GM23248 (cell line): Measurements from ENCODE around the gene CEND1. TPM values are rescaled to one million over a fixed set of nuclear protein-coding genes. Genes with fewer than 3 reads are reported as not detected.

Experiments
- DNase-seq: peaks from one replicate; pipeline ENCODE4 v3.0.0-alpha.2; 2015
- H2AFZ ChIP-seq: fragments of 200-600 bp; sonication (generic); 2 replicates; pipeline ENCODE4 v1.6.1; 2016; ENCODE audit warnings: antibody characterized with exemption
- H3F3A ChIP-seq: fragments of 200-600 bp; sonication (generic); 2 replicates; pipeline ENCODE4 v1.6.1; 2016; ENCODE audit warnings: mild to moderate bottlenecking, antibody characterized with exemption, mixed run types; ENCODE audit not compliant: insufficient read depth
- H3K27ac ChIP-seq: fragments of 200-600 bp; sonication (generic); 2 replicates; pipeline ENCODE4 v1.5.1; 2016; ENCODE audit warnings: mild to moderate bottlenecking
- H3K27me3 ChIP-seq: fragments of 200-600 bp; sonication (generic); replicated peaks from 2 replicates; pipeline ENCODE4 v1.6.1; 2016; ENCODE audit warnings: mild to moderate bottlenecking; ENCODE audit not compliant: insufficient read depth
- H3K36me3 ChIP-seq: fragments of 200-600 bp; sonication (generic); 2 replicates; pipeline ENCODE4 v1.6.1; 2016; ENCODE audit warnings: low read depth, mild to moderate bottlenecking
- H3K4me1 ChIP-seq: fragments of 200-600 bp; sonication (generic); 2 replicates; pipeline ENCODE4 v1.6.1; 2016; ENCODE audit warnings: mild to moderate bottlenecking; ENCODE audit not compliant: insufficient read depth
- H3K4me2 ChIP-seq: fragments of 200-600 bp; sonication (generic); one replicate; pipeline ENCODE4 v1.6.1; 2016; ENCODE audit warnings: mild to moderate bottlenecking; ENCODE audit not compliant: unreplicated experiment
- H3K4me3 ChIP-seq: fragments of 200-600 bp; sonication (generic); 2 replicates; pipeline ENCODE4 v1.5.1; 2016; ENCODE audit warnings: mild to moderate bottlenecking
- H3K79me2 ChIP-seq: fragments of 200-600 bp; sonication (generic); 2 replicates; pipeline ENCODE4 v1.6.1; 2016; ENCODE audit warnings: mild to moderate bottlenecking; ENCODE audit not compliant: insufficient read depth
- H3K9ac ChIP-seq: fragments of 200-600 bp; sonication (generic); 2 replicates; pipeline ENCODE4 v1.6.1; 2016; ENCODE audit warnings: mild to moderate bottlenecking
- H3K9me2 ChIP-seq: fragments of 200-600 bp; sonication (generic); 2 replicates; pipeline ENCODE4 v1.6.1; 2016; ENCODE audit warnings: mixed run types, mild to moderate bottlenecking, moderate library complexity; ENCODE audit not compliant: insufficient read depth
- H3K9me3 ChIP-seq: fragments of 200-600 bp; sonication (generic); one replicate; pipeline ENCODE4 v1.6.1; 2017; ENCODE audit warnings: low read depth
- H4K20me1 ChIP-seq: fragments of 200-600 bp; sonication (generic); 2 replicates; pipeline ENCODE4 v1.6.0; 2016; ENCODE audit not compliant: insufficient read depth
- EZH2 ChIP-seq: fragments of 200-600 bp; sonication (generic); IDR thresholded peaks from 2 replicates; pipeline ENCODE4 v1.6.1; 2018; ENCODE audit warnings: antibody characterized with exemption, mild to moderate bottlenecking; ENCODE audit not compliant: insufficient read depth, poor library complexity, severe bottlenecking
- EZH2phosphoT487 ChIP-seq: fragments of 200-600 bp; sonication (generic); IDR thresholded peaks from 2 replicates; pipeline ENCODE4 v1.6.1; 2018; ENCODE audit warnings: antibody characterized with exemption, moderate library complexity, mild to moderate bottlenecking, low read depth; ENCODE audit not compliant: insufficient read depth
- WGBS, 2 experiments: methylation state at CpG; one replicate each; pipeline ENCODE4 v1.1.6; 2015 to 2017; ENCODE audit warnings: low lambda C conversion rate in 2 of 2, low coverage in 1 of 2; ENCODE audit errors: missing lambda C conversion rate in 2 of 2; 5-methylcytosine and 5-hydroxymethylcytosine counted together
- in situ Hi-C: fragments of 300-500 bp; cut with MboI; formaldehyde crosslinking; loops from 2 replicates; pipeline ENCODE4 v1.15.0; 2020
- polyA plus RNA-seq: library from polyadenylated mRNA; unstranded; fragments of >200 nt; fragmentation: Nextera tagmentation; extraction: Ambion mirVana; gene quantifications from 2 replicates; pipeline ENCODE4 v1.2.1, GENCODE V29; 2016
- total RNA-seq: library from RNA; depleted of rRNA; stranded (reverse); fragments of >200 nt; shearing (Covaris generic); gene quantifications from 2 replicates; pipeline ENCODE4 v1.2.3, GENCODE V29; 2014

CEND1 gene
- total and polyA plus RNA-seq, 2 experiments from 2014 or later, result 2.1 to 3.4 TPM

DNA sequence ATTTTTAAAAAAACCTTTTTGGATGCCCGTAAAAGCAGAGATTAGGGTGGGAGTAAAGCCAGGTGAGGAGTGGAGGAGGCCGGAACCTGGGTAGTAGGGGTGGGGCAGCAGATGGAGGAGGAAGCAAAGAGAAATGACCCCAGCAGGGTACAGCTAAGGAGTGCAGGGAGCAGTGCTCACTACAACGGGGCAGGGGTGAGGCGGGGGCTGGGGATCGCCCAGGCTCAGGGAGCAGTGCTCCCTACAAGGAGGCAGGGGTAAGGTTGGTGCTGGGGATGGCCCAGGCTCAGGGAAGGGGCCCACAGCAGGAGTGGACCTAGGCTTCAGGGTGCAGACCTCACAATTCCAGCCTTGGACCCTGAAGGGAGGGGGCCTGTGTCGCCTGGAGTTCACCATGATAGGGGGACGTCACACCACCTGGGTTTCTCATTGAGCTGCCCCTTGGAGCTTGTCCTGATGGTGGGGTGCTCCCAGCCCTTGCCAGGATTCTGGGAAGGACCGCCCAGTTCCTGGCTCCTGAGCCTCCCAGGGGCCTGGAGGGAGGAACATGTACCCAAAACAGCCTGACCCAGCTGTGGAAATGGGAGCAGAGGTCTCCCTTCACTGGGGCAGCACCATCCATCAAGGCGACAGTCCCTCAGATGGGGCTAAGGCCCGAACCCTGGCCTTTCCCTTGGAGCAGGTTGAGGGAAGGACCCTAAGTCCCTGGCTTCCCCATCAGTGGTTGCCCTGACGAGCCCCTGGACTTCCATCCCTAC, 26.0 kb upstream of the CEND1 start:
- Histone ChIP-seq H3K9me2 (no peaks in the 10 kb centered on the region), H3K27me3 (no peaks in the 10 kb centered on the region), H3F3A (peaks cover 32% of the 10 kb centered on the region), H3K9ac (no peak overlapping the region), H3K4me3 (no peak overlapping the region), H3K36me3 (peaks cover 19% of the 10 kb centered on the region), H3K9me3 (no peaks in the 10 kb centered on the region), H3K79me2 (peaks cover 42% of the 10 kb centered on the region), H2AFZ (no peak overlapping the region), H3K4me2 (no peak overlapping the region), H3K4me1 (peaks cover 17% of the 10 kb centered on the region), H3K27ac (no peak overlapping the region), H4K20me1 (no peaks in the 10 kb centered on the region; the same call in 1 of the 2 replicates)
- DNase-seq, result no peak
- WGBS, 2 experiments, result 80 to 83% methylated on average over 11 of the region's 11 CpGs
- TF ChIP-seq EZH2phosphoT487, result no peak
- TF ChIP-seq EZH2, result no peak
- in situ Hi-C loops, result no loop called here

DNA sequence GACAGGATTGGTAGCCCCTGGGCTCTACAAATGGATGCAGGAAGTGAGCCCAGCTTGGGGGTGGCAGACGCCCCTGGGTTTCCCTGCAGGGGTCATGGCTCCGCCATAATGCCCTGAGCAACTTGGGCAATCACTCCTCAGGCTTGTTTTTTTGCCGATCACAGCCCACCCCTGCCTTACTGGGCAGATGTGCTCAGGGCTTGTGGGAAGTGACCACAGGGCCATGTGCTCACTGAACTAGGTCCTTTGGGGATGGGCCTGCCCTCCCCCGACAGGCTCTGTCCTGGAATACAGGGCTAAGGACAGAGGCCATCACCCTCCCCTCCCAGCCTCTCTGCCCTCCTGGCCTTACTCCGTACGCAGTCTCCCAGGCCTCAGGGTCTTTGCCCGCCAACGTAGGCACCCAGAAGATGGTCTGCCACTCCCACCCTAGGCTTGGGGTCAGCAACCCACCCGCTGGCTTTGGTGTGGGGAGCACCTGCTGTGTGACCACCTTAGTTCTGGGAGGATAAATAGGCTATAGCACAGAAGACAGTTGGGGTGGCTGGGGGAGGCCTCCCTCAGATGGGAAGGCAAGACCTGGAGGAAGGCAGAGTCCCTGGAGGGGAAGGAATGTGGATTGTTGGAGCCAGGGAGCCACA, 23.7 kb upstream of the CEND1 start:
- WGBS, 2 experiments, result 67 to 70% methylated on average over 9 of the region's 9 CpGs
- no peaks in the 10 kb centered on the region for H3K27me3 ChIP-seq
- H3F3A ChIP-seq, result peaks cover 37% of the 10 kb centered on the region
- no peaks in the 10 kb centered on the region; the same call in 1 of the 2 replicates for H4K20me1 ChIP-seq
- in situ Hi-C loops, result no loop called here
- DNase-seq, result no peak
- peaks cover 15% of the 10 kb centered on the region for H3K4me1 ChIP-seq
- no peak for TF ChIP-seq EZH2
- no peak for TF ChIP-seq EZH2phosphoT487
- no peak overlapping the region for H3K4me3 ChIP-seq
- H3K79me2 ChIP-seq, result peaks cover 43% of the 10 kb centered on the region
- no peaks in the 10 kb centered on the region for H3K9me2 ChIP-seq
- H3K27ac ChIP-seq, result no peak overlapping the region
- no peak overlapping the region for H3K9ac ChIP-seq
- peaks cover 19% of the 10 kb centered on the region for H3K36me3 ChIP-seq
- H3K9me3 ChIP-seq, result no peaks in the 10 kb centered on the region
- H2AFZ ChIP-seq, result no peak overlapping the region
- no peak overlapping the region for H3K4me2 ChIP-seq

DNA sequence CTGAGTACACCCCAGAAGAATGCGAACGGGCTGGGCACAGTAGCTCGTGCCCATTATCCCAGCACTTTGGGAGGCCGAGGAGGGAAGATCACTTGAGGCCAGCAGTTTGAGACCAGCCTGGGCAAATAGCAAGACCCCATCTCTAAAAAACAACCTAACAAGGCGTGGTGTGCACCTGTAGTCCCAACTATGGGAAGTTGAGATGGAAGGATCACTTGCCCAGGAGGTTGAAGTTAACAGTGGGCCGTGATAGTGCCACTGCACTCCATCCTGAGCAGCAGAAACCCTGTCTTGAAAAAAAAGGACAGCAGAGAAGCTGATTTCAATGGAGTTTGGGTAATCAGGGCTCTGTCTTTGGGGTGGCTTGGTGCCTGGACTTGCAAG, 23.2 kb upstream of the CEND1 start:
- in situ Hi-C loops, result no loop called here
- TF ChIP-seq EZH2phosphoT487 (no peak), EZH2 (no peak)
- peaks cover 34% of the 10 kb centered on the region for H3F3A ChIP-seq
- 75 to 79% methylated on average over 6 of the region's 6 CpGs for WGBS, 2 experiments
- peaks cover 19% of the 10 kb centered on the region for H3K36me3 ChIP-seq
- no peaks in the 10 kb centered on the region for H3K9me3 ChIP-seq
- no peak overlapping the region for H3K27ac ChIP-seq
- no peaks in the 10 kb centered on the region for H3K9me2 ChIP-seq
- no peaks in the 10 kb centered on the region for H3K27me3 ChIP-seq
- peaks cover 48% of the 10 kb centered on the region for H3K79me2 ChIP-seq
- no peak overlapping the region for H2AFZ ChIP-seq
- H3K4me3 ChIP-seq, result no peak overlapping the region
- DNase-seq, result no peak
- H3K4me1 ChIP-seq, result peaks cover 16% of the 10 kb centered on the region
- H4K20me1 ChIP-seq, result no peaks in the 10 kb centered on the region; the same call in 1 of the 2 replicates
- H3K9ac ChIP-seq, result no peak overlapping the region
- no peak overlapping the region for H3K4me2 ChIP-seq

DNA sequence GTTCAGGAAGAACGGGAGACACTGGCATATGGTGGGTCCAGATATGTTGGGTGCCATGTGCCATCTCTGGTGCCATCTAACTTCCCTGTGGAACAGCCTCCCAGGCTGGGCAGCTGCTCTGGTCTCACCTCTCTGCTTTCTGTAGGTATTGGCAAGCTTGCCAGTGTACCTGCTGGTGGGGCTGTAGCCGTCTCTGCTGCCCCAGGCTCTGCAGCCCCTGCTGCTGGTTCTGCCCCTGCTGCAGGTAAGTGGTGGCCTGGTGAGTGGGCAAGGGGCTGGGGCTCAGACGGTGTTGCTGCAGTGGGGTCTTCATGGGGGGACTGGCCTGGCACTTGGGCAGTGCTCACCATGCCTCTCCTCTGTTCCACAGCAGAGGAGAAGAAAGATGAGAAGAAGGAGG, 22.5 kb upstream of the CEND1 start:
- Histone ChIP-seq H3K27ac (no peak overlapping the region), H3K9ac (peak overlapping the region; percentile 95; the same call in 1 of the 2 replicates), H3K9me2 (no peaks in the 10 kb centered on the region), H3K79me2 (peaks cover 55% of the 10 kb centered on the region), H3K4me3 (no peak overlapping the region), H3K27me3 (no peaks in the 10 kb centered on the region), H3K4me2 (no peak overlapping the region), H4K20me1 (no peaks in the 10 kb centered on the region; the same call in 1 of the 2 replicates), H3F3A (peaks cover 34% of the 10 kb centered on the region), H2AFZ (no peak overlapping the region), H3K36me3 (peaks cover 19% of the 10 kb centered on the region), H3K9me3 (no peaks in the 10 kb centered on the region), H3K4me1 (peaks cover 20% of the 10 kb centered on the region)
- WGBS, 2 experiments, result 79 to 84% methylated on average over 3 of the region's 3 CpGs
- DNase-seq, result no peak
- TF ChIP-seq EZH2phosphoT487 (no peak), EZH2 (no peak)
- in situ Hi-C loops, result no loop called here
